Measurements from ENCODE around the gene PABPC4L.
"Not testable (repeated sequence)": the region's sequence is repeated elsewhere in the genome, so short reads cannot be mapped to it uniquely, and the experiment has no call there.

PABPC4L gene

DNA sequence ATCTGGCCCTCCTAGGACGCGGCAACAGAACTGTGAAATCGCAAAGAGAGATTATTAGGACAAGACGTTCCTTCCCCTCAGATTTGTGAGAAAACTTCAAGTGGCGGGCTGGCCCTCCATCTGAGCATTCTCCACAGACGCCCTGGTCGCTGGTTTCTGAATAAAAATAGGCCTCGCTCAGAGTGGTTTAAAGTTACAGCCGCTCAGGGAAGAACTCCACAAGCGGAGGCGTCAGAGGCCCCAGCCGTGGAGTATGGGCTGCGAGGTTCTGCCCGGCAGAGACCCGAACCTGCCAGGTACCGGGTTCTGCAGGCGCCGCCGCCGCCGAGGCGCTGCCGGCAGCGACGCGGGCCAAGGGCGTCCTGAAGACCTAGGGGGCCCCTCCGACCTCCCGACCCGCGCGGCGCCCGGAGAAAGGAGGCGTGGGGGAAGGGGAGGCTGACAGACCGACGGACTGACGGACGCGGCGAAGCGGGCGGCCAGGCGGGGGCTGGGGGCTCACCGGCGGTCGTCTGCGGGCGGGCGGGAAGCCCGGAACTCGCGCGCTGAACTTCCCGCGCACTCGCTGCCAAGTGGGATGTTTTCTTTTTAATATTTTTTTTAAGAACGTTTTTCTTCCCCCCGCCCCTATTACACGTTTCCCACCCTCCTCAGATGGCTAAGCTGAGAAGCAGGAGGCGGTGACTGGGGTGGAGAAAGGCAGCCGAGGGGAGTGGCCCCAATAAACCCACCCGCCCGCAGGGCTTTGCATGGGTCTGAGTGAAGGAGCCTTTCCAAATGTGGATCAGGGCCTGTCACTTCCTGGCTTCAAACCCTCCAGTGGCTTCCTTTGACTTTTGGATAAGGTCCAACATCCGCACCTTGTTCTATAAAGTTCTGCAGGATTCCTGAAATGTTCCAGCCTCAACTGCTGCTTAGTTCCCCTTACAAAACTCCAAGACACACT, at the start of gene PABPC4L:
Gene PABPC4L, minus strand, starts transcription at position 574 of the 946 bp plus-strand sequence. CDS start 770 bp downstream, outside the sequence.
- DNase-seq (ENCODE audit: low read depth): peak; percentile 80

DNA sequence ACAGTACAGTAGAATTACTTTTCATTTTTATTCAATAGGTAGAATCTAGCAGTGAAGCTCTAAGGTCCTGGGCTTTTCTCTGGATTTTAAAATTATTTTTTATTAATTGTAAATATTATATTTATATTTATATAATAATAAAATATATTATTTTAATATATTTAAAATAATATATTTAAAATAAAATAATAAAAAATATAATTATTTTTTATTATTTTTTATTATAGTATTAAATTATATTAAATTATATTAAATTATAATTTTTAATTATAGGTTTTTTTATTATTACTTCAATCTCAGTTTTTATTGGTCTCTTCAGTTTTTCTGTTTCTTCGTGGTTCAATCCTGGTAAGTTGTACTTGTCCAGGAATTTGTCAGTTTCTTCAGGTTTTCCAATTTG, 49.7 kb upstream of the PABPC4L start:
- no peak for DNase-seq (ENCODE audit: low read depth)

DNA sequence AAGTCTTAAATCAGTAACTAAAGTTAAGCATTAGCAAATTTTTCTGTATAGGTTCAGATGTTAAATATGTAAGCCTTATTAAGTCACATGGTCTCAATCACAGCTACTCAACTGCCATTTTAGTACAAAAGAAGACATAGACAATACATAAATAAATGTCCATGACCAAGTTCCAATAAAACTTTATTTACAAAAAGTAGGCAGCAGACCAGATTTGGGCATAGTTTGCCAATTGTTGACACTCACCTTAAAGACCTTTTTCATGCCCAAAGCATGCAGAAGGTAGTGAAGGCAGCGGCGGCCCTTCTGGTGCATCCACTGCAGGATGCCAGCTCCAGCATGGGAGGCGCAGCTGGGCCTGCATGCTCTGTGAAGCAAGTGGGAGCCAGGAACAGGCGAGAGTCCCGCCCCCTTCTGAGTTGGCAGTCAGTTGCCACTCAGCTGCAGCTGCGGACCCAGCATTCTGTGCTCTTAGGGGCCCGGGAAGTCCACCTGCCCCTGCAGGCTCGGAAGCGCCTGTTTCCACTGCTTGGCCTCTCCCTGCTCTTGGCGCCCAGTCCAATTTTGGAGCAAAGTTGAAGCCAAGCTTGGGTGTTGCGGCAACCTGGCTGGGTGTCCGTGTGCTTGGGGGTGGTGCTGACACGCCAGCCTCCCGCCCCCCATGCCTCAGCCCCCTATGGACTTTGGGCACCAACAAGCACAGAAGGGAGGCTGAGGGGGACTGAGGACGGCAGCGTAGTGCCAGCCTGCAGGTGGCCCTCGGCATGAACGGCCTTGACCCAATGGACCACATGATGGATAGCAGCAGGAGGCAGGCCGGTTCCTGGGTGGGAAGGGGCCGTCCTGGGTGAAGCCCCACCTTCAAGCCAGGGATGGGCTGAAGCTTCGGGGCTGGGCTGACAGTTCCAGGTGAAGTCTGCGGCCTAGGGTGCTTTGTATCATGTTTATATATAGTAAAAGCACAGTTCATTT, 42.4 kb upstream of the PABPC4L start:
- no peak for DNase-seq (ENCODE audit: low read depth)

DNA sequence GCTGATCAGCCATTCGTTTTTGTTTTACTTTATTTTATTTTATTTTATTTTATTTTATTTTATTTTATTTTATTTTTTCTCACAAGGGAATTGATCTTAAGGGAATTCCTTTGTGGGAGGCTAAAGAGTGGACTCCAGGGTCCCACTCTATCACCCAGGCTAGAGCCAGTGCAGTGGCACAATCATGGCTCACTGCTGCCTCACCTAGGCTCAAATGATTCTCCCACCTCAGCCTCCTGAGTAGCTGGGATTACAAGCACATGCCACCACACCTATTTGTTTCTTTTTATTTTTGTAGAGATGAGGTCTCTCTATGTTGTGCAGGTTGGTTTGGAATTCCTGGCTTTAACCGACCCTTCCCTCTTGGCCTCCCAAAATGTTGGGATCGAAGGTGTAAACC, 17.5 kb upstream of the PABPC4L start:
- DNase-seq (ENCODE audit: low read depth): no peak

DNA sequence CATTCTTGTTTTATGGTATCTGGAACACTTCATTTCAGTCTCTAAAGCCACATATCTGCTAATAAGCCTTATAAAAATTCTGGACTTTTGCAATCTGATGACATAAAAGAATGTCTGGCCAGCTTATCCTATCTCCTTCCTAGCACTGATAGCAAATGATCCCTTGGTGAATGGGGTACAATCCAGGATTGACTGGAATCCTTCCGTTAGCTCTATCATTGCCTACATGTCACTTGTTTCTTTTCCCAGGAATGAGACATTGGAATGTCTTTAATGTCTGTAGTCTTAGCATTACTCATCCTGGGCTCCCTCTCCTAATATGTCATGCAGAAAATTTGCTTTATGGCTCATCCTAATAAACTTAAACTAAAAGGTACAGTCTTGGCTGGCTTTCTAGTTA, 14.8 kb upstream of the PABPC4L start:
- DNase-seq (ENCODE audit: low read depth): peak; percentile 96

DNA sequence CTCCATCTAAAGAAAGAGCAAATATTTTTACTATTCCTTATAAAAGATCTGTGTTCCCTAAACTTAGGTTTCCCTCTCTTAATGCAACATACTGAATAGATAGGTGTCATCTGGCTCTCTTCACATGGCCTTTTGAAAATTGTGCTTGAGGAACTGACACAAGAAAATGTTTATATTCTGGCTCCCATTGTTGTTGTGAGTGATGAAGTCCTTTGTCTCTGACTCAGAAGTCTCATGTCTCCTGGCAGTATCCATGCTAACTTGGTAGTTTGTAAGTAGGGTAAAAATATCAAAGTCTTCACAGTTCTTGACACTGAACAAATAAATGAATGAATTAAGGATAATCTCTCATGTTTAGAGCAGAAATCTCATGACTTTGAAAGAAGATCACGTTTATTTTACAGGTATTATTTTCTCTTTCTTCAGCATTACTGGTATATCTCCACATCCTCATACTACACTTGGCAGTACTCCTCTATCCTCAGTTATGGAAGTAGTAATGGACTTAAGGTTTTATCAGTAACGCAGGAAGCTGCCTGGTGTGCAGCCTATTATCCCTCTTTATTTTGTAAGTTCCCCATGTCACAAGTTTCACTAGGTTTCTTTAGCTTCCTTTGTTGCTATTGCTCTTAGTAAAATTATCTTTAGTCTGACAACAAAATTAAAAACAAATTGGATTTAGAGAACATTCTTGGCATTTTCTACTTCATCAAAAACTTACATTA, 14.2 kb upstream of the PABPC4L start:
- peak; percentile 54 for DNase-seq (ENCODE audit: low read depth)

DNA sequence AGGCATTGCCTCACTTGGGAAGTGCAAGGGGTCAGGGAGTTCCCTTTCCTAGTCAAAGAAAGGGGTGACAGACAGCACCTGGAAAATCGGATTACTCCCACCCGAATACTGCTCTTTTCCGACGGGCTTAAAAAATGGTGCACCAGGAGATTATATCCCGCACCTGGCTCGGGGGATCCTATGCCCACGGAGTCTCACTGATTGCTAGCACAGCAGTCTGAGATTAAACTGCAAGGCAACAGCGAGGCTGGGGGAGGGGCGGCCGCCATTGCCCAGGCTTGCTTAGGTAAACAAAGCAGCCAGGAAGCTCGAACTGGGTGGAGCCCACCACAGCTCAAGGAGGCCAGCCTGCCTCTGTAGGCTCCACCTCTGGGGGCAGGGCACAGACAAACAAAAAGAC, 6.4 kb upstream of the PABPC4L start:
- DNase-seq (ENCODE audit: low read depth): not testable (repeated sequence)

DNA sequence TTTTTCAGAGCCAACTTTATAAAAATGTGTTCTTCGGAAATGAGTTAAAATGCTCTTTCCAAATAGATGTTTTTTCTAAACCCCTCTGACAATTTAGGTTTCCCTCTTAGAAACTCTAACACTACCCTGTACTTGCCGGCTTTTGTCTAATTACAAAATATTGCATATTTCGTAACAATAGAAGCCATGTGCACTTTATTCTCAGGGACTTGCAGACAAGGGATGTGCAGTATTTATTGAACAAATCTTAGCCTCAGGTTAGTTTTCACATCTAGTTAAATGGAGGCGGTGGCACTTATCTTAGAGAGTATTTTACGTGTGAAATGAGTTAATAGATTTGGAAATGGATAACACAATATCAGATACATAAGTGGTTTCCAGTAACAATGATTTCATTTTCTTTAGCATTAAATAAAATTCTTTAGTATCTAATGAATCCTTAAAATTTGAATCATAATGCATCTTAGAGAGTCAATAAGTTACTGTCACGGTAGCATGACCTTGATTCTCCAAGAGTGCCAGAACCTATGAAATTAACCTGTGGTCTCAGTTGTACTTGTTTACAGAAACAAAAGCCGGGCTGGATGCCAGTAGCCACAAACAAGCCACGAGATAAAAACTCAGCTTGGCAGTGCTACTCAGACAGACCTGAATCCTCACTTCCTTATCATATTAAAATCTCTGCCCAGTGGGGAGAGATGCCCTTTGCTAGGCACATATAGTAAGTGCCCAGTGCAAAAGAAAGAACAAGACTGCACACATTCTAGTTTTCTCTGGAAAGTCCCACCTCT, 772 bp upstream of the PABPC4L start:
- DNase-seq (ENCODE audit: low read depth): peak; percentile 44

DNA sequence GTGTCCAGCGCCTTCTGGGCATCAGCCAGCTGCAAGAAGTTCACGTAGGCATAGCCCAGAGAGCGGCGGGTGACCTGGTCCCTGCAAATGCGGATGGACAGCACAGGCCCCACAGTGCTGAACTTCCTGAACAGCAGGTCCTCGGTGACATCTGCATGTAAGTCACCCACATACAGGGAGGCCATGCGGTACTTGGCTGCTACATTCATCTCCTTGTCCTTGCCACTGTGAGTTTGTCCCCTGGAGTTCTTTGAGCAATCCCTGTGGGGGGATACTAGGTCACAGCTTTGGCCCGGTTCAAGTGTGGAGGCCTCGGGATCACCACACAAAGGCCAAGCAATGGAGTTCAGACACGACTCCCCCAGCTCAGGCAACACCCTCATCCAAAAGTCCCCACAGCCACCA, 776 bp downstream of the PABPC4L start:
- peak; percentile 48 for DNase-seq (ENCODE audit: low read depth)

DNA sequence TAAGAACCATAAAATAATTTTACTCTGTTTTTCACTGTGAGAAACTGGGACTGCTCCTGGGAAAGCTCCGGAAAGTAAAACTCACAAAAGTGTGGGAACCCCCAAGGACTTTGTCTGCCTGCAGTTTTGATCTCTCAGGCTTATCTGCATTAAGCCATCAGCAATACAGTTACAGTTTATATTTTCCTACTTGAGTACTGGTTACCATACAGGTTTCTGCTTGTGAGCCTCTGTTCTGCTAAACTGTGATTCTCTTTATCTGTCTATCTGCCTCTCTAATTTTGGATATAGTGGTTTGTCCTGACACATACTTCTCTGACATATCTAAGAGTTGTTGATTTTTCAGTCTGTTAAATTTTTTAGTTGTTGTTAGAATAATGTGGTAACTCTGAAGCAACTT, 11.6 kb downstream of the PABPC4L start:
- no peak for DNase-seq (ENCODE audit: low read depth)

DNA sequence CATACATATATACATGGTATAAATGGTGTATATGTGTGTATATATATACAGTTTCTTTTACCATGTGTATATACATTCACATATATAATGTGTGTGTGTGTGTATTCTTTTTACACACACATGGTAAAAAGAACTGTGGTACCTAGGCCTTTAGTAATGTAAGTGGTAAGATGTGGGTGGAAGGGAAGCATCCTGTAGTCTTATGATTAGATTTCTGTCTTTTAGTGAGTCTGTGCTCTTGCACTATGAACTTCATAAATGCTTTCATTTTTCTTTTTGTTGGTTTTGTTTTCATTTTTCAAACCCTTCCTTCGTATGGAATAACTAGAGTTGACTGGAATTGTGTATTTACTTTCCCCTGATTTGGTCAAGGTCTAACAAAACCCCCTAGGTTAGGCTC, 12.1 kb downstream of the PABPC4L start:
- DNase-seq (ENCODE audit: low read depth): no peak

DNA sequence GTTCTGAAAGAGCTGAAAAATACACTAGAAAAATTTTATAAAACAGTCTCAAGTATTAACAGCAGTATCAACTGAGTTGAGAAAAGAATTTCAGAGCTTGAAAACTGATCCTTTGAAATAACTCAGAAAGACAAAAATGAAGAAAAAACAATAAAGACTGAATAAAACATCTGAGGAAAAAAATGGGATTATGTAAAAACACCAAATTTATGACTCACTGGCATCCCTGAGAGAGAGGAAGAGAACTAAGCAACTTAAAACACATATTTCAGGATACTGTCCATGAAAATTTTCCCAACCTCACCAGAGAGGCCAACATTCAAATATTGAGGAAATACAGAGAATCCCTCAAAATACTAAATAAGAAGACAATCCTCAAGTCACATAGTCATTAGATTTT, 22.9 kb downstream of the PABPC4L start:
- peak; percentile 51 for DNase-seq (ENCODE audit: low read depth)

DNA sequence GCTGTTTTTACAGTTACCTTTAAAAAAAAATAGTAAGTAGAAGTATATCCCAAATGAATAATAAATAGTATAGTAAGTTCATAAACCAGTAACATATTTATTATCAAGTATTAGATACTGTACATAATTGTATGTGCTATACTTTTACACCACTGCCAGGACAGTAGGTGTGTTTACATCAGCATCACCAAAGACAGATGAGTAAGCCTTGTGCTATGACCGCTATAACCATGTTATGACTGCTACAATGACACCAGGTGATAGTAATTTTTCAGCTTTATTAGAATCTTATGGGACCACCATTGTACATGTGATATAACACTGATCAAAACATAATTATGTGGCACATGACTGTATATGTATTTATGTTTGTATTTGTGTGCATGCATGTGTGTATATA, 27.3 kb downstream of the PABPC4L start:
- no peak for DNase-seq (ENCODE audit: low read depth)

DNA sequence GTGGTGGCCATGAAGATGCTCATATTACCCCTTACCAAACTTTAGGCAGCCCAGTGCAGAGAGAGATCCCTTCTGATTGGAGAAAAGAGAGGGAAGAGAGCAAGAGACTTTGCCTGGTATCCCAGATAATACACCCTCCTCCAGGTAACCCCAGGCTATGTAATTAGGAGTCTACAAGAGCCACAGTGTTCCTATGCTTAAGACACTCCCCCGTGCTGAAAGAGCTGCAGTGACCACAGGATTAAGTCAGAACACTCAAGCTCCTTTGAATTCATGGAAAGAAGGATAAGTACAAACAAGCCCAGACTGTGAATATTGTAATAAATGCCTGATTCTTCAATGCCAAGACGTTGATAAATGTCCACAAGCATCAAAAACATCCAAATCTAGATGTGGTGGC, 41.4 kb downstream of the PABPC4L start:
- no peak for DNase-seq (ENCODE audit: low read depth)

DNA sequence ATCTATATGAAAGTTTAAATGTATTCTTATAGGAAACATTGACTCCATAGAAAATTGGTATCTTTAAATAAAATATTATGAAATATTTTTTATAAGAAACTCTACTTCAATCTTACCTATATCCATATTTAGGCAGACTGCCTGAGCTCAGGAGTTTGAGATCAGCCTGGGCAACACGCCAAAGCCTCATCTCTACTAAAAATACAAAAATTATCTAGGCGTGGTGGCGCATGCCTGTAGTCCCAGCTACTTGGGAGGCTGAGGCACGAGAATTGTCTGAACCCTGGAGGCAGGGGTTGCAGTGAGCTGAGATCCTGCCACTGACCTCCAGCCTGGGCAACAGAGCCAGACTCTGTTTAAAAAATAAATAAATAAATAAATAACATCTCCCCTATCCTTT, 47.5 kb downstream of the PABPC4L start:
- DNase-seq (ENCODE audit: low read depth): no peak

DNA sequence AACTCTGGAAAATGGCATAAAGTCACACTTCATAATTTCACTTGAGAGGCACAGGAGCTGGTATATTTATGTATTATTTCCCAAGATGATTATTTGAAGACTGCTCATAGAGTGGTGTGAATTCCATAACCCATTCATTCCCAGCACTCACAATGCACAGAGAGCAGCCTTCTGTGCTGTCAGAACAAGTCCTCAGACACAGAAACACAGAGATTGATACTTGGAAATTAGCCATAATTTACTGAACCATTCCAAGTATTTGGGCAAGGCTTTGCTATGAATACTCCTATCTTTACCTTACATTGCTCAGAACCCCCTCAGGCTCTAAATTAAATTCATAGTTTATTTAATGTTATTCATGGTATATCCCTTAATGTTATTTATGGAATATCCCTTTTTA, 53.6 kb downstream of the PABPC4L start:
- DNase-seq (ENCODE audit: low read depth): no peak
